Stimulated activated CD8-positive, alpha-beta memory T cell treated with anti-CD3 and anti-CD28 coated beads, Interleukin-15, amount 100 ng/mL, for 1 hour (primary cell): ENCODE data around the gene OTOGL.

Experiments used
- DNase-seq: peaks from one replicate; pipeline ENCODE4 v3.0.0-alpha.2; 2020; ENCODE audit warnings: low read depth

The OTOGL gene

GRCh38 chr12:80099259-80099658, at the start of gene OTOGL:
OTOGL (plus strand) TSS chr12:80099537; CDS start chr12:80209432, 109,895 bp downstream.
- no peak for DNase-seq

GRCh38 chr12:80050236-80050635, 49.1 kb upstream of the OTOGL start:
- no peak for DNase-seq

GRCh38 chr12:80053051-80053790, 46.1 kb upstream of the OTOGL start:
- no peak for DNase-seq

GRCh38 chr12:80056232-80056631, 43.1 kb upstream of the OTOGL start:
- DNase-seq, result no peak

- no peak for DNase-seq
Observed at GRCh38 chr12:80056845-80057244, 42.5 kb upstream of the OTOGL start.

GRCh38 chr12:80058586-80058985, 40.8 kb upstream of the OTOGL start:
- DNase-seq, result no peak

- DNase-seq, result no peak
Observed at GRCh38 chr12:80059102-80059501, 40.2 kb upstream of the OTOGL start.

- DNase-seq, result no peak
Observed at GRCh38 chr12:80059875-80060274, 39.5 kb upstream of the OTOGL start.

GRCh38 chr12:80064269-80064668, 35.1 kb upstream of the OTOGL start:
- DNase-seq, result no peak

- DNase-seq, result no peak
Observed at GRCh38 chr12:80064951-80065350, 34.4 kb upstream of the OTOGL start.

- DNase-seq, result no peak
Observed at GRCh38 chr12:80068173-80068572, 31.2 kb upstream of the OTOGL start.

- DNase-seq, result peak; percentile 4
Observed at GRCh38 chr12:80083892-80084614, 15.3 kb upstream of the OTOGL start.

GRCh38 chr12:80086025-80086424, 13.3 kb upstream of the OTOGL start:
- no peak for DNase-seq

GRCh38 chr12:80087486-80088213, 11.7 kb upstream of the OTOGL start:
- DNase-seq, result no peak

- no peak for DNase-seq
Observed at GRCh38 chr12:80100591-80100990, 1.3 kb downstream of the OTOGL start.

- no peak for DNase-seq
Observed at GRCh38 chr12:80101126-80101525, 1.8 kb downstream of the OTOGL start.

GRCh38 chr12:80107221-80107620, 7.9 kb downstream of the OTOGL start:
- no peak for DNase-seq

- no peak for DNase-seq
Observed at GRCh38 chr12:80116735-80117134, 17.4 kb downstream of the OTOGL start.

- DNase-seq, result no peak
Observed at GRCh38 chr12:80118565-80119324, 19.4 kb downstream of the OTOGL start.

GRCh38 chr12:80120994-80121393, 21.7 kb downstream of the OTOGL start:
- DNase-seq, result no peak

- DNase-seq, result no peak
Observed at GRCh38 chr12:80121661-80122060, 22.3 kb downstream of the OTOGL start.

- no peak for DNase-seq
Observed at GRCh38 chr12:80129895-80130530, 30.7 kb downstream of the OTOGL start.
